ENCODE results near the gene RSPO4.
"Not testable (repeated sequence)": the region's sequence is repeated elsewhere in the genome, so short reads cannot be mapped to it uniquely, and the experiment has no call there.

RSPO4 gene

DNA sequence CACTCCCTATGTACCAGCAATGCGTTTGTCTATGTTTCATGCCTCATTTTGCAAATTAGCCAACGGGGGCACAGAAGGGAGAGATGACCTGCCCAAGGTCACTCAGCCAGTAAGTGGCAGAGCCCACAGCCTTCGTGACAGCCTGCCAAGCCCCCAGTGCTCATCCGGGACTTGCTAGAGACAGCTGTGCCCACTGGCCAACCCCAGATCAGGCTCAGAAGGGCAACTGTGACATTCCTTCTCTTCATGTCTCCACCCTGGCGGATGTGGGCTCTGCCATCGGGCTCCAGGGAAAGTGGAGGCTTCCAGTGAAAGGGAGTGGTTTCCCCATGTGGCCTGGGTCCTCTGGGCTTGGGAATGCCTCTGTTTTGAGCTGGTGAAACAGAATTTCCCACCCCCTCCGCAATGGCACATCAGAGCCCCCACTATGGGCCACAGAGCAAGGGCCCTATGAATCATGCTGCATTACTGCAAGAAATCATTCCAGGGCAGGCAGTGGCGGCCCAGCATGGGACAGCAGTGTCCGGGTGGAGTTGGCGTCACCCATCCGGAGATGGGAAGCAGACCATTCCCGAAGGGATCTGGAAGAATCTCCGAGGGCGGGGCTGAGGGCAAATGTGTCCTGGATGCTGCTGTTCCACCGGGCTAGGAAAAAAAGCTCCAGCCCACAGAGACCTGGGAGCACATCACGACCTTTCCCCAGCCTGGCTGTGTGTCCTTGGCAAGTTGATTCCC, 9.1 kb downstream of the RSPO4 start:
- TF ChIP-seq CTCF (IDR thresholded peaks at IDR 0.05; ENCODE audit: low read depth, low read length) = no peak
- DNase-seq (ENCODE audit: extremely low read depth, low read depth) = no peak

- no peak for DNase-seq (ENCODE audit: extremely low read depth, low read depth)
- TF ChIP-seq CTCF (IDR thresholded peaks at IDR 0.05; ENCODE audit: low read depth, low read length) = no peak
These were observed 10.3 kb downstream of the RSPO4 start for GRCh38 chr20:991850-992249.

- no peak for TF ChIP-seq CTCF (IDR thresholded peaks at IDR 0.05; ENCODE audit: low read depth, low read length)
- DNase-seq (ENCODE audit: extremely low read depth, low read depth) = no peak
These were observed 11.7 kb downstream of the RSPO4 start for GRCh38 chr20:990293-990959.

DNA sequence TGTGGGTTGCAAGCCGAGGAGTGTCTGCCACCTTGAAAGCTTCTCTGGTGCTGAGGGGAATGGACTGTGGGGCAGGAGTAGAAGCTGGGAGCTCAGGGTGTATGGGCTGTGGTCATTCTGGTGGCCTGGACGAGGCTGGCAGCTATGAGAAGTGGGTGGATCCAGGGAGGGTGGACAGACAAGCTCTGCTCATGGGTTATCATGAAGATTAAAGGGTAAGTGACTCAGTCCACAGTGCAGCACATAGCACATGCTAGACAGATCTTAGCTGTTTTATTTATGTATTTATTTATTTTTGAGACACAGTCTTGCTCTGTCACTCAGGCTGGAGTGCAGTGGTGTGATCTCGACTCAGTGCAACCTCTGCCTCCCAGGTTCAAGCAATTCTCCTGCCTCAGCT, 13.8 kb downstream of the RSPO4 start:
- no peak for TF ChIP-seq CTCF (IDR thresholded peaks at IDR 0.05; ENCODE audit: low read depth, low read length)
- no peak for DNase-seq (ENCODE audit: extremely low read depth, low read depth)

DNA sequence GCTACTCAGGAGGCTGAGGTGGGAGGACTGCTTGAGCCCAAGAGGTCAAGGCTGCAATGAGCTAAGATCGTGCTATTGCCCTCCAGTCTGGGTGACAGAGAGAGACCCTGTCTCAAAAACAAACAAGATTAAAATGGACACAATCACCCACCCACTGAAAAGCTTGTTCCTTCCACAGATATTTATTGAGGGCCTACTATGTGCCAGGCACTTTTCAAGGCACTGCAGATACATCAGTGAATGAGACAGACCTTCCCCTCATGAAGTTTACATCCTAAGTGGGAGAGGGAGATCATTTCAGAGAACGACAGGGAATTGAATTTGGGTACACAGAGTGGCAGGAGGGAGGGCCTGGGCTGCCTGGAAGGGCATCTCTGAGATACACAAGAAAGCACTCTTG, 14.4 kb downstream of the RSPO4 start:
- DNase-seq (ENCODE audit: extremely low read depth, low read depth) = no peak
- TF ChIP-seq CTCF (IDR thresholded peaks at IDR 0.05; ENCODE audit: low read depth, low read length) = no peak

GRCh38 chr20:986733-987355, 15.3 kb downstream of the RSPO4 start:
- no peak for TF ChIP-seq CTCF (IDR thresholded peaks at IDR 0.05; ENCODE audit: low read depth, low read length)
- no peak for DNase-seq (ENCODE audit: extremely low read depth, low read depth)

GRCh38 chr20:984994-985393, 17.1 kb downstream of the RSPO4 start:
- not testable (repeated sequence) for DNase-seq (ENCODE audit: extremely low read depth, low read depth)

Measured in AG09319 (cell line).